Measurements from ENCODE around the gene KRT36.

- no peak for TF ChIP-seq CTCF (IDR thresholded peaks at IDR 0.05 in 8 of 11, conservative IDR thresholded peaks at IDR 0.05 in 3 of 11)
- no peak for TF ChIP-seq POLR2A (IDR thresholded peaks at IDR 0.05)
- no peak for TF ChIP-seq POLR2AphosphoS5 (IDR thresholded peaks at IDR 0.05)
Observed at GRCh38 chr17:41503202-41503601, 13.5 kb upstream of the KRT36 start.

All from spleen (tissue), 7 donors.